Body of pancreas (tissue), 4 donors: ENCODE measurements around the gene LIMS1.

Experiments
- POLR2A ChIP-seq, 3 donors: fragments of 450-650 bp; IDR thresholded peaks; one replicate each; pipeline ENCODE4 v1.6.1; 2016; ENCODE audit warnings: antibody characterized with exemption in 3 of 3, mild to moderate bottlenecking in 2 of 3
- TF ChIP-seq, protein P1 (sequence below), 7 experiments: fragments of 450-650 bp in 4 of 7; fragments of 200-600 bp in 3 of 7; sonication (generic) in 3 of 7; IDR thresholded peaks; one replicate each; pipeline ENCODE4 v1.5.1; 2016 to 2019; ENCODE audit warnings: antibody characterized with exemption in 7 of 7

DNA sequence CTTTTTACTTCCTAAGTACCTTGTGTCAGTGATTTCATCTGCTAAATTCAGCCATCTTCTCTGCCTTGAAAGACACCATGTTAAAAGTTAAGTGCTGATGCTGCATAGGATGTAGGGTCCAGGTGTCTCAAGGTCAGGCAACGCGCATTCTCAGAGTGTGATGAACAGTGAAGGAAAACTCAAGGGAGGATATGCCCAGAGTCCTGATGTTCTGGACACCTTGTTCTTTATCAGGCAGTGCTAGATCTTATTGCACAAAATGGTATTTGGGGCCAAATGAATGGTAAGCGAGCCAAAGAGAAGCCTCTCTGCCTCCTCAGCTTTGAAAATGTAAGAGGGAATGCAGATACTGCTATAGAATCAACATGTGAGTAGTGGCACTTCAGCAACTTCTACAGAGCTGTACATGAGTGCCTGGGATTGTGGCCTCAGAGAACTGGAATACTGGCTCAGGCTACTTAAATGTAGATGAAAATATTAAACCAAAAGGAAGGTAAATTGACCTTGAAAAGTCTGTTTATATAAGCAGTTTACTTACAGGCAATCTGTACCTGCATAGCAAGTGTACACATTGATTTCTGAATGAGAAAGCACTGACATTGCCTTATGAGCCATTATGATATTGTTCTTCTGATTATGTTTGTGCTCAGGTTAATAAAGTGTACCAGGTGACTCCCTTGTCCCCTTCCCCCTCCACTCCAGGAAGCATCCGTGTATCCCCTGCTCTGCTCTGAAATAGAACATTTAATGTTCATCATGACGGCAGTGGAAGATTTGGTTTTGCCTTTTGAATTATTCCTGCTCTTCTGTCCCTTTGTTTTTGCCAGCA, 98.3 kb downstream of the LIMS1 start:
- TF ChIP-seq, protein P1, sequence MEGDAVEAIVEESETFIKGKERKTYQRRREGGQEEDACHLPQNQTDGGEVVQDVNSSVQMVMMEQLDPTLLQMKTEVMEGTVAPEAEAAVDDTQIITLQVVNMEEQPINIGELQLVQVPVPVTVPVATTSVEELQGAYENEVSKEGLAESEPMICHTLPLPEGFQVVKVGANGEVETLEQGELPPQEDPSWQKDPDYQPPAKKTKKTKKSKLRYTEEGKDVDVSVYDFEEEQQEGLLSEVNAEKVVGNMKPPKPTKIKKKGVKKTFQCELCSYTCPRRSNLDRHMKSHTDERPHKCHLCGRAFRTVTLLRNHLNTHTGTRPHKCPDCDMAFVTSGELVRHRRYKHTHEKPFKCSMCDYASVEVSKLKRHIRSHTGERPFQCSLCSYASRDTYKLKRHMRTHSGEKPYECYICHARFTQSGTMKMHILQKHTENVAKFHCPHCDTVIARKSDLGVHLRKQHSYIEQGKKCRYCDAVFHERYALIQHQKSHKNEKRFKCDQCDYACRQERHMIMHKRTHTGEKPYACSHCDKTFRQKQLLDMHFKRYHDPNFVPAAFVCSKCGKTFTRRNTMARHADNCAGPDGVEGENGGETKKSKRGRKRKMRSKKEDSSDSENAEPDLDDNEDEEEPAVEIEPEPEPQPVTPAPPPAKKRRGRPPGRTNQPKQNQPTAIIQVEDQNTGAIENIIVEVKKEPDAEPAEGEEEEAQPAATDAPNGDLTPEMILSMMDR (IDR thresholded peaks at IDR 0.05): no peak
- TF ChIP-seq POLR2A (IDR thresholded peaks at IDR 0.05): no peak
